Measurements from ENCODE around the gene EPB41L4B. TPM values are rescaled to one million over a fixed set of nuclear protein-coding genes. Genes with fewer than 3 reads are reported as not detected.
"Not testable (repeated sequence)": the region's sequence is repeated elsewhere in the genome, so short reads cannot be mapped to it uniquely, and the experiment has no call there.

The EPB41L4B gene
- 31.1 TPM for total RNA-seq

- DNase-seq (ENCODE audit: low spot score): peak; percentile 91
Measured at GRCh38 chr9:109320742-109321448, at the start of gene EPB41L4B. Gene EPB41L4B, minus strand, starts transcription at chr9:109321059. Its CDS starts 613 bp downstream, at chr9:109320446.

DNA sequence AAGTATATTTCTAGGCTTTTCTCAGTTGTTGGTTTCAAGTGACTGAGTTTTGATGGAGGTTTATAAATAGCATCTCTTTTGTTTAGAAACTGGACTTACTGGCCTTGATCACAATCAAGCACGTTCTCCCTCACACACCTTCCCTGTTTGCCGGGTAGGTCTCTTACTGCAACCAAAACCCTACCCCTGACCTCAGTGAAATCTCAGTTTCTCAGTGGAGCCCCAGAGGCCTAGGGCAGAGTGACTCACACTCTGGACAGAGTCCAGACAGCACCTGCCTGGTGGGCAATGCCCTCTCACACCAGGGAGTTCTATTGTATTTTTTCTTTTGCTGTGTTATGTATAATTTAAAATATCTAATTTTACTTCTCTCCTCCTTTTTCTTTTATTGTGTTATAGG lies 48.4 kb upstream of the EPB41L4B start:
- DNase-seq (ENCODE audit: low spot score): no peak

- DNase-seq (ENCODE audit: low spot score): no peak
Measured at GRCh38 chr9:109360771-109361170, 39.9 kb upstream of the EPB41L4B start.

DNA sequence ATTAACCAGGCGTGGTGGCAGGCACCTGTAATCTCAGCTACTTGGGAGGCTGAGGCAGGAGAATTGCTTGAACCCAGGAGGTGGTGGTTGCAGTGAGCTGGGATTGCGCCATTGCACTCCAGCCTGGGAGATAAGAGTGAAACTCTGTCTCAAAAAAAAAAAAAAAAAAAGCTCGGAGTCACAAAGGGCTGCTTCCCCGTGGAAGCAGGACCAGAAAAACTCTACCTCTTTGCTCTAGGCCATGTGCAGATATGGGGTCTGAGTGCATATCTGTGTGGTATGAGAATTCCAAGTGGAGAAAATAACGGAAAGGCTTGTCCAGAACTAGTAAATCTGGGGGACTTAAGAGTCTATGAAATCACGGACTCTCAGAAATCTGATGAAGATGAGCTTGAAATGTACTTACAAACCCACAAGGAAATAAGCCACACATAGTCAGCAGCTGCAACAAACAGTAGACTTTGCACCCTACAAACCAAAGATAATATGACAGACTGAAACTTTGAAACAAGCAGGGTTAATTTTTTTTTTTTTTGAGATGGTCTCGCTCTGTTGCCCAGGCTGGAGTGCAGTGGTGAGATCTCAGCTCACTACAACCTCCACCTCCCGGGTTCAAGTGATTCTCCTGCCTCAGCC lies 38.2 kb upstream of the EPB41L4B start:
- DNase-seq (ENCODE audit: low spot score): not testable (repeated sequence)

DNA sequence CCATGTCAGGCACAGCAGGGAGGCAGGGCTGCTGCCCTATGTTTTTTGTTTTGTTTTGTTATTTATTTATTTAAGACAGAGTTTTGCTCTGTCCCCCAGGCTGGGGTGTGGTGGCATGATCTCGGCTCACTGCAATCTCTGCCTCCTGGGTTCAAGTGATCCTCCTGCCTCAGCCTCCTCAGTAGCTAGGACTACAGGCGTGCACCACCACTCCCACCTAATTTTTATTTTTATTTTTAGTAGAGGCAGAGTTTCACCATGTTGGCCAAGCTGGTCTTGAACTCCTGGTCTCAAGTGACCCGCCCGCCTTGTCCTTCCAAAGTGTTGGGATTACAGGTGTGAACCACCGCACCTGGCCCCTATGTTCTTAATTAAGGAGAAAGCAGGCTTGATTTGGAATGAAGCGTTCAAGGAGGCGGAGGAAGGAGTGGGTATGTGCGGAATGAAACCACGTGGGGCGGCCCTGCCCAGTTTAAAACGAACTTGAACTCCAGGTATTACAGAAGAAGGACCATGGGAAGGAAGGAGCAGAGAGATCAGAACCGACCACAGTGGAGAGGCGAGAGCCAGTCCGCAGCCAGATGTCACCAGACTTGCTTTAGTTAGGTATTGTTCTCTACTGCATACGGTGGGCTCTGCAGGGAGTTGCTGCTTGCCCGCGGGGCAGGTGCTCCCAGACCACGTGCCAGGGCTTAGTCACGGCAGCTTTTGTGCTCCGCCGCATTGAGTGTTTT lies 34.9 kb upstream of the EPB41L4B start:
- no peak for DNase-seq (ENCODE audit: low spot score)

DNA sequence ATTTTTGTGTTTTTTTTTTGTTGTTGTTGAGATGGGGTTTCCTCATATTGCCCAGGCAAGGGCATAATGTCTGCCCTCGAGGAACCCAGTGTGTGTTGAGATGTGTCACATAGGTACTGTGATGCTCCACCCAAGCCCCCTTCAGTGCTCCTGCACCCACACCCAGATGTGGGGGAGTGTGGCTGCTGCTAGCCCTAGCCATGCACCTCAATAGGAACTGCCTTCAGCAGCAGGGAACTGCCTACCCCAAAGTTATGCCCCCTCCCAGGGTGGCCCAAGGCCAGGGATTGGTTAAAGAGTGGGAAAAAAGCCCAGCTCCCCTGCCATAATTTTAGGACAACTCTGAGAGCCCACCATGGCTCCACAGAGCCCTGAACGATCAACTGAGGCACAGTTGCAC lies 33.3 kb upstream of the EPB41L4B start:
- no peak for DNase-seq (ENCODE audit: low spot score)

DNA sequence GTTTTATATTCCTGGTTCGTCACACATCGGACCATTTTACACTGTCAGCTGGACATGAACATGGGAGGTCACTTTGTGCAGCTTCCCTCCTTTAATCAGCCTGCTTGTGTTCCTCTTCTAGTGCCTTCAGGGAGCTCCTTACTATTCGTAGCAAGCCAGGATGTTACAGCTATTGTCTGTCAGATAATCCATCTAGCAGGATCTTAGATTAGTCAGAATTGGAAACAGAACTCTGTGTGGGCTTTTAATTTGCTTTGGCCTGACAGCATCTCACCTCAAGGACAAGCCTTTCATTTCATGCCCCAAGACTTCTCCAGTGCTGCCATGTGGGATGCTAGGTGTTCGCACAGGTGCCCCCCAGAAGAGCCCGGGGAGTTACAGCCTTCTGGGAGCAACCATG lies 30.2 kb upstream of the EPB41L4B start:
- no peak for DNase-seq (ENCODE audit: low spot score)

DNA sequence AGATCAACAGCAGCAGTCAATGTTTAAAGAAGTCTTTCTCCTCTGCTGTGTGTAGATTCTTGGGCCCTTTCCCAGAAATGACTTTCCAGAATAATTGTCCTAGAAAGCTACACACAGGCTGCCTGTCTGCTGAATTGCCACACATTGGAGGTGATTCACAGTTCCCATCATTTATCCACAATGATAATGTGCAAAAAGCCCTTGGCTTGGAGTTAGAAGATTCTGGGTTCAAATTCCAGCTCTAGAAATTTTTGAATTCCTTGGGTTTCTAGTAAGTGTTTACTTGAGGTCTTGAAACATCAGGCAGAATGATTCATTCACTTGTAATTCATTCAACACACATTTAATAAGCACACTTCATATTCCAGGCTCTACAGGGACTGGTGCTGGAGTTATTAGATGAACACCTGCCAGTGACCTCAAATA lies 28.6 kb upstream of the EPB41L4B start:
- no peak for DNase-seq (ENCODE audit: low spot score)

DNA sequence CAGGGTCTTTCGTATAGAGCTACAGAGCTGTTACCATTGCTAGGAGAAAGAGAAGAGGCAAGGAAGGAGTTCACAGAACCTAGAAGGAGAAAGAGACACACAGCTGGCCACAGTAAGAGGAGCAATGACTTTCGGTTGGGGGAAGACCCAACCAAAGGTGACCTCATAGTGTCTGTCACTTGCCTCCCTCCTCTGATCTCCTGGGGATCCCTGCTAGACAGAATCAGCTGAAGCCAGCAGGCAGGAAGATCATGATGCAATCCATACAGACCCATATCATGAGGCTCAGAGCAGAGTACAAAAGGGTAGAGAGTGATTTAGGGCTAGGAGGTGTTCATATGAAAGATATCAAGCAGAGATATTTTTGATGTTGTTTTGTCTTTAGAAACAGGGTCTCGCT lies 26.0 kb upstream of the EPB41L4B start:
- DNase-seq (ENCODE audit: low spot score): no peak

- no peak for DNase-seq (ENCODE audit: low spot score)
Measured at GRCh38 chr9:109344866-109345265, 24.0 kb upstream of the EPB41L4B start.

DNA sequence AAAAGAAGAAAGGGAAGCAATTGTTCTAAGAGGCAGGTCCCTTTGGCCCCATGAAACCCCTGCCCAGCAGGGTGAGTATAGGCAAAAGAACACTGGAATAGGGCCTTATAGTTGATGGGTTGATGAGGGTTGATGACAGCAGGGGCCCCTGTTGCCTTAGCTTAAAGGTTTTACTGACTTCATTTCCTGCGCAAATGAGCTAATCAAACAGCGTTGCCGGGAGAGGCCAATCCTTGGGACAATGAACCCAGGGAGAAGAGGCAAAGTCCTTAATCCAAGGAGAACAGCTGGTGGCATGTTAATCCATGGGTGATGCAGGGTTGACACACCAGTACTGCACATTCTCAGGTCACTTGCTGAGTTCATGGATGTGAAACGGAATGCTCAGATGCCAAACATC lies 22.0 kb upstream of the EPB41L4B start:
- no peak for DNase-seq (ENCODE audit: low spot score)

DNA sequence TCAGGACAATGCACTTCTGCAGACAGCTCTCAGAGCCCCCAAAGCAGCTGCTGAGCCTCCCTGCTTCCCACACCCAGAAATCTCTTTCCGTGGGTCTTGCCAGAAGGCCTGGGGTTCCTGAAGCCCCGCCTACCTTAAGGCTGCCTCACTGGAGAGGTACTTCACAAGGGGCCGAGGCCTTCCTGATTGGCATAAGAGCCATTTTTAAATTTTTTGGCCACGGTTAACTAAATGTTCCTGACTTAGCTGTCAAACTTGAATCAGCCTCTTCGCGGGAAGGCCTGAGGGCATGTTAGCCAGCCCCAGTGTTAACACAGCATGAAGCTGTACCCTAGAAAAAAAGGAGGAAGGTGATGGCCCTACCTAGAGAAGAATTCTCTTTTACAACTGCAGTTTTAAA lies 20.7 kb upstream of the EPB41L4B start:
- DNase-seq (ENCODE audit: low spot score): no peak

GRCh38 chr9:109340979-109341378 lies 20.1 kb upstream of the EPB41L4B start:
- DNase-seq (ENCODE audit: low spot score): not testable (repeated sequence)

DNA sequence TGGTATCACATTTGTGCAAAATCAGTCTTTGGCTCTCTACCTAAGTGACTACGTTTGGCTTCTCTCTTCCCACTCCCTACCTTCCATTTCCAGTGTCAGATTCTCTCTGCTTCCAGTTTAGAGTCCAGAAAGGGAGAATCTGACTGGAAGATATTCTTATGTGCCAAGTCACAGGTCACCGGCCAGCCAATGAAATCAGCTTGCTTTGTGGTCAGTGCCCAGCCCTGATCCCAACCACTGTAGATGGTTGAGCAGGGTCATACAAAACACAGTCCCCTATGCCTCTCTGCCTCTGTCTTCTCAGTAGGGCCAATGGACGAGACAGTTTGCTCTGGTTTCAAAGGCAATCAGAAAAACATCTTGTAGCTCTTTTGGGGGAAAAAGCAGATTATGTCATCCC lies 15.6 kb upstream of the EPB41L4B start:
- DNase-seq (ENCODE audit: low spot score): no peak

DNA sequence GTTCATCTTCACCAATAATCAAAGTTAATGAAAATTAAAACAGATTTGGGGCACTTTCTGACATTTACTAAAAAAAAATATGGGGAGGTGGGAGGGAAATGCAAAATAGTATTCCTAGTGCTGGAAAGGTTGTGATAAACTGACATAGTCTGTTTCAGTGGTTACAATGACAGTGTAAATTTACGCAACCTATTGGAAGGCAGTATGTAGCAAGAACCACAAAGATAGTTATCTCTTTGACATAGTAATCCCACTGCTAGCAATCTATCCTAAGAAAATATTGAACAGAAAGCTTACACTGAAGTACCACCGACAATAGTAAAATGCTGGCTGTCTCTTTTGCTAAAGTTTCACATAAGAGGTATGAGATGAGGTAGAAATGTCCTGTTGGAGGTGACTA lies 15.1 kb upstream of the EPB41L4B start:
- DNase-seq (ENCODE audit: low spot score): no peak

DNA sequence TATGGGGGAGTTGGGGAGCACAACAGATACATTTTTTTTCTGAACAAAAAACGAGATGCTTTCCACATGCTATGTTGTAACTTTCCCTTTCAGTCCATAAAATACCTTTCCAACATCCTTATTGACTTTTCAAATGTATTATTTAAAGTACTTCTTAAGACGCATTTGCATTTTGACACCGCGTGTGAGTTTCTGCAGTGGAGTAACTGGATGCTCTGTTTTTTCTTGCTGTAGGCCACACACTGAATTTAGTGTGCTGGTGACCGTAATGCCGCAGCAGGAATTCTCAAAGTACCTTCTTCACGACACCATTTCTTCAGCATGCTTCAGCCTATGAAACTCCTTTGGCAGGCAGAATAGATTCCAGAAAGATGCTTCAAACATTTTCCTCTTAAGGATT lies 14.3 kb upstream of the EPB41L4B start:
- DNase-seq (ENCODE audit: low spot score): no peak

DNA sequence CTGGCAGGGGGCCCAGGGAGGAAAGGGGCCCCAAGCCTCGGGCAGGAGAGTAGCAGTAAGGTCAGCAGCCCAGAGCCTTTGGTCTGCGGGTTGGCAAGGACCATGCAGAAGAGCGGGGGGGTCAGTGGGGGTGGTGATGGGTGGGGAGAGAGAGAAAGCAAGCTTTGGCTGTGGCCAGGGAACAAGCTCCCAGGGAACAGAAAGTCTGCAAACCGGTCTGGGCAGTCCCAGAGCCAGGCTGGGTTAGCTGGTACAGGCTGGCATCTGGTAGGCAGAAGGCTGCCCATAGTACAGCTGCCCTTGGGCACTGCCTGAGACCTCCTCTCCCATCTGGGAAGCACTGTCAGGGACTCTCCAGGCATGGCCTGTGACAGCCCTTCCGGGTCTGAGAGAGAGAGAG lies 10.5 kb upstream of the EPB41L4B start:
- peak; percentile 92 for DNase-seq (ENCODE audit: low spot score)

GRCh38 chr9:109329638-109330258 lies 8.9 kb upstream of the EPB41L4B start:
- DNase-seq (ENCODE audit: low spot score): peak; percentile 70

DNA sequence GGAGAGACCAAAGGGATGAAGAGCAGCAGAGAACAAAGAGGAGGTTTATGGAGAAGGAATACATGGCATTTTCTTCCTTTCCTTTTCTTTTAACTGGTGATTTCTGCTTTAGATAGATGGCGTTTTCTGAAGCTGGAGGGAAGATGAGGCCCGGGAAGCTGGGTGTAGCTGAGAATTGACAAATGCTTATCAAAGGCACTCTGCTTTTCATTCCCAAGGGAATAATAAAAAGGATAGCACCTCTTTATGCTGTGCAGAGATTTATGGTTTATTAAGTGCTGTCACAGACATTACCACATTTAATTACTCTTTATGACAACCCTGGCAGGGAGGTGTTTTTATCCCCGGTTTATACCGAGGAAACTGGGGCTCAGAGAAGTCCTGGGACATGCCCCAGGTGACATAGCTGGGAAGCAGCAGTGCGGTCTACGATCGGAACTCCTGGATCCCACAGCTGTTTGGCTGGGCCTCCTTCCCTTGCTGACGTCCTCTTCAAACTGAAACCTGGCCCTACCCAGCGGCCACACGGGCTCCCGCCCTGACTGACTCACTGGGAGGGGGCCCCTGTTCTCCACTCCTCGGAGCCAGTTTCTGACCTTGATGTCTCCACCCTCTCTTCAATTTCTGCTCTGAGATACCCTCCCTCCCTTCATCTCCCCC lies 8.2 kb upstream of the EPB41L4B start:
- DNase-seq (ENCODE audit: low spot score): peak; percentile 59

GRCh38 chr9:109325089-109325488 lies 4.2 kb upstream of the EPB41L4B start:
- no peak for DNase-seq (ENCODE audit: low spot score)

GRCh38 chr9:109323771-109324170 lies 2.9 kb upstream of the EPB41L4B start:
- DNase-seq (ENCODE audit: low spot score): no peak

DNA sequence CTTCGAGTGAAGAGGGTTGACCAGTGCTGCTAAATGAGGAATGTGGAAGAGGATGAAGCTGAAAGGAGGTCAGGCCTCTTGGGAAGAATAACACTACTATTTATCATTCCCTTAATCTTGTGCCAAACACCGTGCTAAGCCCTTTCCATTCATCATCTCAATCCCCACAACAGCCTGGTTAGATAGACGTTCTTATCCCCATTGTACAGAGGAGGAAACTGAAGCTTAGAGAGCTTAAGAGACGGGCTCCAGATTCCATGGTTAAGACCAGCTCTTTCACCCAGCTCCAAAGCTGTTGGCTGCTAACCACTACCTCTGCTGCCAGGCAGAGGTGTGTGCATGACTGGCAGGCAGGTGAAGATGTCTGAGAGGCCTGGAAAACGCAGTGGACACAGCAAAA lies 868 bp upstream of the EPB41L4B start:
- DNase-seq (ENCODE audit: low spot score): no peak

Data from mucosa of gallbladder (tissue), 1 donor.